Heart right ventricle (tissue), 16 donors: ENCODE results near the gene LRRC8E. TPM values are rescaled to one million over a fixed set of nuclear protein-coding genes. Genes with fewer than 3 reads are reported as not detected.

Experiments used
- ATAC-seq, 8 donors: fragments of 200-7000 bp; cut with Tn5 transposase; one replicate each; pipeline ENCODE4 v1.9.1; 2020; ENCODE audit warnings: mild to moderate bottlenecking in 8 of 8, moderate library complexity in 8 of 8, moderate number of reproducible peaks in 1 of 8
- DNase-seq, 2 donors: peaks; one replicate each; pipeline ENCODE4 v3.0.0-alpha.2; 2020
- H3K27ac ChIP-seq, 10 donors: fragments of 200-600 bp; sonication (generic) in 2 of 10; one replicate each; pipeline versions ENCODE4 v1.5.0 to v1.8.0; 2020 to 2022; ENCODE audit warnings: mild to moderate bottlenecking in 3 of 10
- H3K27me3 ChIP-seq, 7 donors: fragments of 200-600 bp; one replicate each; pipeline ENCODE4 v1.8.0; 2021 to 2022; ENCODE audit warnings: mild to moderate bottlenecking in 2 of 7
- H3K36me3 ChIP-seq, 9 donors: fragments of 200-600 bp; sonication (generic) in 1 of 9; one replicate each; pipeline versions ENCODE4 v1.5.0 to v1.8.0; 2020 to 2022; ENCODE audit warnings: mild to moderate bottlenecking in 2 of 9
- H3K4me1 ChIP-seq, 9 donors: fragments of 200-600 bp; sonication (generic) in 1 of 9; one replicate each; pipeline versions ENCODE4 v1.5.0 to v1.8.0; 2020 to 2022; ENCODE audit warnings: mild to moderate bottlenecking in 4 of 9
- H3K4me3 ChIP-seq, 10 donors: fragments of 200-600 bp; sonication (generic) in 2 of 10; one replicate each; pipeline versions ENCODE4 v1.5.0 to v1.8.0; 2020 to 2022; ENCODE audit warnings: mild to moderate bottlenecking in 7 of 10, moderate library complexity in 2 of 10
- H3K9me3 ChIP-seq, 11 donors: fragments of 200-600 bp in 10 of 11; sonication (generic) in 2 of 11; one replicate each; pipeline versions ENCODE4 v1.5.0 to v1.8.0; 2013 to 2022; ENCODE audit warnings: mild to moderate bottlenecking in 2 of 11, control low read depth in 1 of 11, moderate library complexity in 1 of 11
- CTCF ChIP-seq, 9 donors: fragments of 200-600 bp; sonication (generic) in 2 of 9; IDR thresholded peaks; one replicate each; pipeline versions ENCODE4 v1.5.0 to v1.8.0; 2021 to 2022; ENCODE audit warnings: antibody characterized with exemption in 9 of 9, mild to moderate bottlenecking in 5 of 9, moderate library complexity in 1 of 9
- WGBS, 2 donors: extraction: QIAGEN DNeasy Blood & Tissue Kit; methylation state at CpG; one replicate each; pipeline ENCODE4 v1.1.7; 2013; ENCODE audit warnings: inconsistent platforms in 1 of 2; 5-methylcytosine and 5-hydroxymethylcytosine counted together
- intact Hi-C, 10 donors: fragments of 100-400 bp; cut with DNase I; formaldehyde crosslinking; loops; one replicate each; pipeline versions ENCODE4 v1.11.1 to v1.14.2; 2022
- polyA plus RNA-seq, 2 donors: library from polyadenylated mRNA; stranded (reverse); fragments of 200-250 nt; gene quantifications; one replicate each; pipeline ENCODE4 v1.2.3, GENCODE V29; 2013
- total RNA-seq, 10 donors: library from RNA; stranded (reverse); fragmentation: NEBNext Ultra II Directional in 3 of 10; extraction: Animal tissue kit (Norgen Biotek cat#: 25700) in 3 of 10; gene quantifications; one replicate each; pipeline versions ENCODE4 v1.2.1 to v1.2.4, GENCODE V29; 2021 to 2023
- donor health status: Arrhythmogenic right ventricular cardiomyopathy.
- donor health status: ischemic (EF 13 %, LVEDD 7.1; RV severe dilation, severe dysfunction).
- donor health status: healthy with polysubstance abuse.
- donor health status: DM: no; HTN: yes; CAD: no.
- donor health status: DM: no; HTN: no; CAD: no.
- donor health status: ischemic (EF 25% LVEDD 6.9; RV normal size, moderate dysfunction).
- donor health status: ischemic (EF 25% LVEDD 5.7; RV mildly dilated, moderate dysfunction).
- donor health status: healthy.
- donor health status: DM: yes; HTN: yes; CAD: no.
- donor health status: Ischemic cardiomyopathy.
- donor health status: ischemic (EF 35%, LVEDD 5.7; RV mildly dilated, moderate dysfunction).
- donor health status: nonischemic (EF 11% LVEDD 7.7; RV severe dilation, severe dysfunction).
- donor health status: DM: yes; HTN: yes; CAD: no.
- donor health status: PGD.
- donor health status: ischemic (EF 29% LVEDD 5.4; RV normal size, mild dysfunction).
- donor health status: nonischemic (EF 23%, LVEDD 6.1; RV moderate dilation, normal function).

Gene LRRC8E
- total and polyA plus RNA-seq, 12 donors = 0.33 to 3.3 (median 0.99) TPM

- DNase-seq (no peak), ATAC-seq (no peak)
- no peaks in the 10 kb centered on the region for H3K27me3 ChIP-seq
- H3K36me3 ChIP-seq = peaks cover 24 to 100% (median 80%) of the 10 kb centered on the region in 9 donors
- H3K4me1 ChIP-seq = peaks cover 0 to 5% (median under 1%) of the 10 kb centered on the region in 9 donors
- no peaks in the 10 kb centered on the region for H3K9me3 ChIP-seq
- TF ChIP-seq CTCF (IDR thresholded peaks at IDR 0.05) = no peak
- H3K4me3 ChIP-seq = no peak overlapping the region
- WGBS, 2 donors = 90 to 91% methylated on average over 21 of the region's 21 CpGs
- H3K27ac ChIP-seq = no peak overlapping the region
- intact Hi-C loops = no loop called here
These were observed 46.5 kb downstream of the LRRC8E start for GRCh38 chr19:7934766-7935165.

GRCh38 chr19:7940841-7941240 lies 52.5 kb downstream of the LRRC8E start:
- WGBS, 2 donors = 92 to 94% methylated on average over 13 of the region's 13 CpGs
- ATAC-seq (no peak), DNase-seq (no peak)
- Histone ChIP-seq H3K27me3 (no peaks in the 10 kb centered on the region), H3K4me1 (peaks cover 4 to 28% (median 15%) of the 10 kb centered on the region in 9 donors), H3K4me3 (no peak overlapping the region), H3K9me3 (no peaks in the 10 kb centered on the region), H3K27ac (no peak overlapping the region), H3K36me3 (peaks cover 4 to 58% (median 39%) of the 10 kb centered on the region in 9 donors)
- intact Hi-C loops = loop anchor here in 6 of 10 donors (5.0 to 10.0 kb wide), 4 partner anchors 64 to 314 kb away; partner anchors contain the start of gene ELAVL1 (in 2 of the 6)
- TF ChIP-seq CTCF (IDR thresholded peaks at IDR 0.05) = no peak

GRCh38 chr19:7941895-7942596 lies 53.7 kb downstream of the LRRC8E start:
- Histone ChIP-seq H3K4me3 (peak overlapping the region in 6 of 10 donors; percentile 72 to 99 (median 87)), H3K36me3 (peaks cover 0 to 46% (median 27%) of the 10 kb centered on the region in 9 donors), H3K27ac (no peak overlapping the region), H3K4me1 (peaks cover 4 to 26% (median 13%) of the 10 kb centered on the region in 9 donors), H3K27me3 (no peaks in the 10 kb centered on the region), H3K9me3 (no peaks in the 10 kb centered on the region)
- ATAC-seq (no peak), DNase-seq (no peak)
- intact Hi-C loops = loop anchor here in 6 of 10 donors (5.0 to 10.0 kb wide), 4 partner anchors 63 to 313 kb away; partner anchors contain the start of gene ELAVL1 (in 2 of the 6)
- TF ChIP-seq CTCF (IDR thresholded peaks at IDR 0.05) = no peak
- 92 to 93% methylated on average over 19 of the region's 19 CpGs for WGBS, 2 donors

GRCh38 chr19:7942981-7943443 lies 54.7 kb downstream of the LRRC8E start:
- H3K4me1 ChIP-seq = peaks cover 4 to 26% (median 13%) of the 10 kb centered on the region in 9 donors
- TF ChIP-seq CTCF (IDR thresholded peaks at IDR 0.05) = no peak
- H3K4me3 ChIP-seq = peak overlapping the region; percentile 67 to 99 (median 89)
- H3K27me3 ChIP-seq = no peaks in the 10 kb centered on the region
- H3K27ac ChIP-seq = peak overlapping the region; percentile 85 to 98 (median 96)
- H3K9me3 ChIP-seq = peaks cover 0 to under 1% (median 0%) of the 10 kb centered on the region in 11 donors
- H3K36me3 ChIP-seq = peaks cover 0 to 36% (median 18%) of the 10 kb centered on the region in 9 donors
- 4 to 6% methylated on average over 33 of the region's 33 CpGs for WGBS, 2 donors
- ATAC-seq = peak in 3 of 8 donors; percentile 3 to 50 (median 15)
- intact Hi-C loops = loop anchor here in 6 of 10 donors (5.0 to 10.0 kb wide), 4 partner anchors 62 to 312 kb away; partner anchors contain the start of gene ELAVL1 (in 2 of the 6)
- DNase-seq = no peak
